ENCODE data around the gene BLOC1S6. TPM values are rescaled to one million over a fixed set of nuclear protein-coding genes. Genes with fewer than 3 reads are reported as not detected.

Gene BLOC1S6
- total and polyA plus RNA-seq, 4 donors: 13.3 to 37.0 (median 21.5) TPM

GRCh38 chr15:45635763-45636292 lies 48.6 kb downstream of the BLOC1S6 start:
- no peak for DNase-seq (ENCODE audit: low spot score)
- H3K4me3 ChIP-seq (ENCODE audit: low read depth in 1 of 3, low read length in 3 of 3): peak overlapping the region; percentile 82 to 91 (median 82)
- H3K27ac ChIP-seq (ENCODE audit: low read depth in 1 of 2, low read length in 2 of 2): peak overlapping the region; percentile 98
- H3K9ac ChIP-seq (ENCODE audit: low read depth in 1 of 2, low read length in 2 of 2): peak overlapping the region; percentile 85 to 88
- no peak for TF ChIP-seq ATF3 (IDR thresholded peaks at IDR 0.05)
- no peak for TF ChIP-seq TAF1 (conservative IDR thresholded peaks at IDR 0.05)
- peak in 1 of 2 donors; percentile 12 for TF ChIP-seq RXRA (IDR thresholded peaks at IDR 0.05)
- TF ChIP-seq NR2F2 (IDR thresholded peaks at IDR 0.05): no peak
- no peak for TF ChIP-seq FOXA1 (IDR thresholded peaks at IDR 0.05)
- no peak for TF ChIP-seq GABPA (IDR thresholded peaks at IDR 0.05 in 1 of 2, conservative IDR thresholded peaks at IDR 0.05 in 1 of 2)
- TF ChIP-seq CTCF (IDR thresholded peaks at IDR 0.05; ENCODE audit: low read depth, low read length, missing input control): no peak
- no peak for TF ChIP-seq HNF4G (IDR thresholded peaks at IDR 0.05)
- 23% methylated on average over 17 of the region's 17 CpGs for WGBS
- H3K27me3 ChIP-seq (ENCODE audit: control insufficient read depth in 4 of 4, insufficient read depth in 4 of 4, low read length in 3 of 4): no peaks in the 10 kb centered on the region
- no peaks in the 10 kb centered on the region for H3K36me3 ChIP-seq (ENCODE audit: control insufficient read depth in 4 of 4, insufficient read depth in 3 of 4, low read depth in 1 of 4, low read length in 3 of 4)
- no peaks in the 10 kb centered on the region for H3K9me3 ChIP-seq (ENCODE audit: control insufficient read depth in 4 of 4, low read length in 3 of 4)
- H3K4me1 ChIP-seq (ENCODE audit: control insufficient read depth in 4 of 4, insufficient read depth in 4 of 4, low read length in 3 of 4): peaks cover 6 to 24% (median 8%) of the 10 kb centered on the region in 4 donors

GRCh38 chr15:45637141-45637540 lies 50.0 kb downstream of the BLOC1S6 start:
- H3K4me3 ChIP-seq (ENCODE audit: low read depth in 1 of 3, low read length in 3 of 3): peak overlapping the region in 2 of 3 donors; percentile 9 to 49
- peaks cover 9 to 37% (median 18%) of the 10 kb centered on the region in 4 donors for H3K4me1 ChIP-seq (ENCODE audit: control insufficient read depth in 4 of 4, insufficient read depth in 4 of 4, low read length in 3 of 4)
- H3K27ac ChIP-seq (ENCODE audit: low read depth in 1 of 2, low read length in 2 of 2): peak overlapping the region; percentile 81 to 87
- DNase-seq (ENCODE audit: low spot score): no peak
- H3K9me3 ChIP-seq (ENCODE audit: control insufficient read depth in 4 of 4, low read length in 3 of 4): no peaks in the 10 kb centered on the region
- H3K27me3 ChIP-seq (ENCODE audit: control insufficient read depth in 4 of 4, insufficient read depth in 4 of 4, low read length in 3 of 4): no peaks in the 10 kb centered on the region
- H3K36me3 ChIP-seq (ENCODE audit: control insufficient read depth in 4 of 4, insufficient read depth in 3 of 4, low read depth in 1 of 4, low read length in 3 of 4): no peaks in the 10 kb centered on the region
- peak overlapping the region; percentile 5 to 83 for H3K9ac ChIP-seq (ENCODE audit: low read depth in 1 of 2, low read length in 2 of 2)
- 84% methylated on average over 1 of the region's 1 CpG for WGBS
- TF ChIP-seq ATF3 (IDR thresholded peaks at IDR 0.05) (no peak), ZBTB33 (IDR thresholded peaks at IDR 0.05) (no peak), FOXA1 (IDR thresholded peaks at IDR 0.05) (no peak), SP1 (IDR thresholded peaks at IDR 0.05) (no peak), MAX (IDR thresholded peaks at IDR 0.05) (no peak), FOXA2 (IDR thresholded peaks at IDR 0.05) (no peak), EGR1 (IDR thresholded peaks at IDR 0.05; ENCODE audit: low read depth in 2 of 2) (no peak), YY1 (IDR thresholded peaks at IDR 0.05) (no peak), TAF1 (conservative IDR thresholded peaks at IDR 0.05) (no peak), RAD21 (IDR thresholded peaks at IDR 0.05) (no peak), HNF4A (conservative IDR thresholded peaks at IDR 0.05) (no peak), JUND (IDR thresholded peaks at IDR 0.05) (no peak)
